ENCODE data around the gene PCDHGA3.

Gene PCDHGA3

GRCh38 chr5:141349917-141350619 is 6.4 kb downstream of the PCDHGA3 start, which contains the start of gene PCDHGB1:
PCDHGB1 (plus strand) TSS chr5:141350099; CDS start chr5:141350261, 162 bp downstream.
- Histone ChIP-seq H3K9me3 (ENCODE audit: control insufficient read depth, low read length) (peaks cover 34% of the 10 kb centered on the region), H3K4me1 (ENCODE audit: control insufficient read depth, insufficient read depth, low read length, poor library complexity, severe bottlenecking) (no peaks in the 10 kb centered on the region), H3K4me3 (ENCODE audit: extremely low read depth, insufficient read depth, low read length, poor library complexity, severe bottlenecking) (no peak within 1 kb of the TSS), H3K27ac (ENCODE audit: low read depth, low read length, severe bottlenecking) (no peak within 1 kb of the TSS), H3K36me3 (ENCODE audit: control insufficient read depth, insufficient read depth, low read length) (no peaks in the 10 kb centered on the region)
- whole genome bisulfite sequencing, 2 experiments (ENCODE audit: insufficient coverage in 2 of 2): 78 to 80% methylated on average over 25 to 27 of the region's 29 CpGs

GRCh38 chr5:141351591-141351990 is 8.0 kb downstream of the PCDHGA3 start:
- Histone ChIP-seq H3K4me3 (ENCODE audit: extremely low read depth, insufficient read depth, low read length, poor library complexity, severe bottlenecking) (no peak overlapping the region), H3K36me3 (ENCODE audit: control insufficient read depth, insufficient read depth, low read length) (no peaks in the 10 kb centered on the region), H3K4me1 (ENCODE audit: control insufficient read depth, insufficient read depth, low read length, poor library complexity, severe bottlenecking) (no peaks in the 10 kb centered on the region), H3K9me3 (ENCODE audit: control insufficient read depth, low read length) (peaks cover 43% of the 10 kb centered on the region), H3K27ac (ENCODE audit: low read depth, low read length, severe bottlenecking) (no peak overlapping the region)
- 96 to 98% methylated on average over 21 to 24 of the region's 36 CpGs for WGBS, 2 experiments (ENCODE audit: insufficient coverage in 2 of 2)

- H3K4me3 ChIP-seq (ENCODE audit: extremely low read depth, insufficient read depth, low read length, poor library complexity, severe bottlenecking): no peak within 1 kb of the TSS
- WGBS, 2 experiments (ENCODE audit: insufficient coverage in 2 of 2): 90 to 92% methylated on average over 27 to 29 of the region's 29 CpGs
- H3K9me3 ChIP-seq (ENCODE audit: control insufficient read depth, low read length): peaks cover 46% of the 10 kb centered on the region
- no peaks in the 10 kb centered on the region for H3K4me1 ChIP-seq (ENCODE audit: control insufficient read depth, insufficient read depth, low read length, poor library complexity, severe bottlenecking)
- no peaks in the 10 kb centered on the region for H3K36me3 ChIP-seq (ENCODE audit: control insufficient read depth, insufficient read depth, low read length)
- no peak within 1 kb of the TSS for H3K27ac ChIP-seq (ENCODE audit: low read depth, low read length, severe bottlenecking)
These were observed 11.4 kb downstream of the PCDHGA3 start, which contains the start of gene PCDHGA4 for GRCh38 chr5:141354900-141355469. PCDHGA4 (plus strand) TSS chr5:141355021; CDS start chr5:141355108, 87 bp downstream.

GRCh38 chr5:141355641-141356040 is 12.0 kb downstream of the PCDHGA3 start:
- no peaks in the 10 kb centered on the region for H3K36me3 ChIP-seq (ENCODE audit: control insufficient read depth, insufficient read depth, low read length)
- no peak overlapping the region for H3K4me3 ChIP-seq (ENCODE audit: extremely low read depth, insufficient read depth, low read length, poor library complexity, severe bottlenecking)
- H3K9me3 ChIP-seq (ENCODE audit: control insufficient read depth, low read length): peaks cover 46% of the 10 kb centered on the region
- H3K4me1 ChIP-seq (ENCODE audit: control insufficient read depth, insufficient read depth, low read length, poor library complexity, severe bottlenecking): no peaks in the 10 kb centered on the region
- WGBS, 2 experiments (ENCODE audit: insufficient coverage in 2 of 2): 96 to 97% methylated on average over 22 to 24 of the region's 24 CpGs
- no peak overlapping the region for H3K27ac ChIP-seq (ENCODE audit: low read depth, low read length, severe bottlenecking)

GRCh38 chr5:141356133-141356532 is 12.5 kb downstream of the PCDHGA3 start:
- Histone ChIP-seq H3K27ac (ENCODE audit: low read depth, low read length, severe bottlenecking) (no peak overlapping the region), H3K4me1 (ENCODE audit: control insufficient read depth, insufficient read depth, low read length, poor library complexity, severe bottlenecking) (no peaks in the 10 kb centered on the region), H3K9me3 (ENCODE audit: control insufficient read depth, low read length) (peaks cover 46% of the 10 kb centered on the region), H3K4me3 (ENCODE audit: extremely low read depth, insufficient read depth, low read length, poor library complexity, severe bottlenecking) (no peak overlapping the region), H3K36me3 (ENCODE audit: control insufficient read depth, insufficient read depth, low read length) (no peaks in the 10 kb centered on the region)
- WGBS, 2 experiments (ENCODE audit: insufficient coverage in 2 of 2): 80 to 89% methylated on average over 3 to 4 of the region's 5 CpGs

GRCh38 chr5:141356950-141357349 is 13.3 kb downstream of the PCDHGA3 start:
- no peaks in the 10 kb centered on the region for H3K4me1 ChIP-seq (ENCODE audit: control insufficient read depth, insufficient read depth, low read length, poor library complexity, severe bottlenecking)
- no peak overlapping the region for H3K4me3 ChIP-seq (ENCODE audit: extremely low read depth, insufficient read depth, low read length, poor library complexity, severe bottlenecking)
- H3K9me3 ChIP-seq (ENCODE audit: control insufficient read depth, low read length): peaks cover 47% of the 10 kb centered on the region
- H3K36me3 ChIP-seq (ENCODE audit: control insufficient read depth, insufficient read depth, low read length): no peaks in the 10 kb centered on the region
- WGBS, 2 experiments (ENCODE audit: insufficient coverage in 2 of 2): 92 to 97% methylated on average over 17 to 19 of the region's 19 CpGs
- no peak overlapping the region for H3K27ac ChIP-seq (ENCODE audit: low read depth, low read length, severe bottlenecking)

GRCh38 chr5:141359790-141360426 is 16.3 kb downstream of the PCDHGA3 start, which contains the start of gene PCDHGB2:
PCDHGB2 (plus strand) TSS chr5:141359994; CDS start chr5:141360136, 142 bp downstream.
- WGBS, 2 experiments (ENCODE audit: insufficient coverage in 2 of 2): 87 to 94% methylated on average over 19 to 23 of the region's 24 CpGs
- Histone ChIP-seq H3K27ac (ENCODE audit: low read depth, low read length, severe bottlenecking) (no peak within 1 kb of the TSS), H3K9me3 (ENCODE audit: control insufficient read depth, low read length) (peaks cover 50% of the 10 kb centered on the region)

GRCh38 chr5:141360685-141361084 is 17.1 kb downstream of the PCDHGA3 start:
- peaks cover 3% of the 10 kb centered on the region for H3K36me3 ChIP-seq (ENCODE audit: control insufficient read depth, insufficient read depth, low read length)
- WGBS, 2 experiments (ENCODE audit: insufficient coverage in 2 of 2): 94 to 95% methylated on average over 10 to 11 of the region's 15 CpGs
- H3K9me3 ChIP-seq (ENCODE audit: control insufficient read depth, low read length): peaks cover 50% of the 10 kb centered on the region
- no peaks in the 10 kb centered on the region for H3K4me1 ChIP-seq (ENCODE audit: control insufficient read depth, insufficient read depth, low read length, poor library complexity, severe bottlenecking)
- no peak overlapping the region for H3K4me3 ChIP-seq (ENCODE audit: extremely low read depth, insufficient read depth, low read length, poor library complexity, severe bottlenecking)
- no peak overlapping the region for H3K27ac ChIP-seq (ENCODE audit: low read depth, low read length, severe bottlenecking)

More at GRCh38 chr5:141359790-141360426, 16.3 kb downstream of the PCDHGA3 start, which contains the start of gene PCDHGB2:
- Histone ChIP-seq H3K4me3 (ENCODE audit: extremely low read depth, insufficient read depth, low read length, poor library complexity, severe bottlenecking) (no peak within 1 kb of the TSS), H3K36me3 (ENCODE audit: control insufficient read depth, insufficient read depth, low read length) (peaks cover 3% of the 10 kb centered on the region), H3K4me1 (ENCODE audit: control insufficient read depth, insufficient read depth, low read length, poor library complexity, severe bottlenecking) (no peaks in the 10 kb centered on the region)

GRCh38 chr5:141362719-141363118 is 19.1 kb downstream of the PCDHGA3 start:
- H3K36me3 ChIP-seq (ENCODE audit: control insufficient read depth, insufficient read depth, low read length): peaks cover 3% of the 10 kb centered on the region
- H3K9me3 ChIP-seq (ENCODE audit: control insufficient read depth, low read length): peaks cover 45% of the 10 kb centered on the region
- no peaks in the 10 kb centered on the region for H3K4me1 ChIP-seq (ENCODE audit: control insufficient read depth, insufficient read depth, low read length, poor library complexity, severe bottlenecking)
- H3K4me3 ChIP-seq (ENCODE audit: extremely low read depth, insufficient read depth, low read length, poor library complexity, severe bottlenecking): no peak overlapping the region
- H3K27ac ChIP-seq (ENCODE audit: low read depth, low read length, severe bottlenecking): no peak overlapping the region

GRCh38 chr5:141363952-141364660 is 20.5 kb downstream of the PCDHGA3 start, which contains the start of gene PCDHGA5:
PCDHGA5 (plus strand) TSS chr5:141364162; CDS start chr5:141364331, 169 bp downstream.
- peaks cover 3% of the 10 kb centered on the region for H3K36me3 ChIP-seq (ENCODE audit: control insufficient read depth, insufficient read depth, low read length)
- 92 to 95% methylated on average over 24 to 25 of the region's 34 CpGs for WGBS, 2 experiments (ENCODE audit: insufficient coverage in 2 of 2)
- no peak within 1 kb of the TSS for H3K27ac ChIP-seq (ENCODE audit: low read depth, low read length, severe bottlenecking)
- no peaks in the 10 kb centered on the region for H3K4me1 ChIP-seq (ENCODE audit: control insufficient read depth, insufficient read depth, low read length, poor library complexity, severe bottlenecking)
- H3K4me3 ChIP-seq (ENCODE audit: extremely low read depth, insufficient read depth, low read length, poor library complexity, severe bottlenecking): no peak within 1 kb of the TSS
- peaks cover 45% of the 10 kb centered on the region for H3K9me3 ChIP-seq (ENCODE audit: control insufficient read depth, low read length)
